IMR-90 (cell line): ENCODE measurements around the gene COL4A2. TPM values are rescaled to one million over a fixed set of nuclear protein-coding genes. Genes with fewer than 3 reads are reported as not detected.

ENCODE experiments used
- ATAC-seq: fragments of 200-7000 bp; cut with Tn5 transposase; 2 replicates; pipeline ENCODE4 v1.9.1; 2020; ENCODE audit warnings: low read depth, mild to moderate bottlenecking, moderate library complexity
- BruUV-seq: library from RNA; stranded (reverse); fragments of 400-500 nt; replicated peaks from 2 replicates; lab custom pipeline; 2021; lab: Mats Ljungman, UMichigan
- CTCF ChIA-PET: fragments of 300-600 bp; formaldehyde crosslinking; extraction: SDS; loops from one replicate; lab custom pipeline; 2021; ENCODE audit warnings: antibody characterized with exemption; lab: Yijun Ruan, JAX
- POLR2A ChIA-PET: fragments of 300-600 bp; sonication (Branson Sonifier 250); formaldehyde crosslinking; loops from one replicate; lab custom pipeline; 2022; ENCODE audit warnings: antibody characterized with exemption; ENCODE audit not compliant: unreplicated experiment; lab: Charles Lee
- DNase-seq: peaks from one replicate; pipeline ENCODE4 v3.0.0; 2013
- H2AFZ ChIP-seq: replicated peaks from 2 replicates; pipeline ENCODE3; 2013; ENCODE audit warnings: low read length, mild to moderate bottlenecking; ENCODE audit not compliant: poor library complexity
- H2AK5ac ChIP-seq: 2 replicates; pipeline ENCODE4 v1.6.1; 2013; ENCODE audit warnings: low read depth, low read length, inconsistent platforms
- H2AK9ac ChIP-seq: replicated peaks from 2 replicates; pipeline ENCODE3; 2013; ENCODE audit warnings: mild to moderate bottlenecking, low read depth, low read length, moderate library complexity; ENCODE audit not compliant: poor library complexity
- H2BK120ac ChIP-seq: 2 replicates; pipeline ENCODE4 v1.6.1; 2013; ENCODE audit warnings: low read depth, low read length, inconsistent platforms
- H2BK15ac ChIP-seq: 3 replicates; pipeline ENCODE4 v1.6.1; 2013; ENCODE audit warnings: low read depth, low read length, inconsistent platforms
- H2BK20ac ChIP-seq: 2 replicates; pipeline ENCODE4 v1.6.1; 2013; ENCODE audit warnings: low read depth, mild to moderate bottlenecking, inconsistent platforms, low read length, moderate library complexity
- H2BK5ac ChIP-seq: 2 replicates; pipeline ENCODE4 v1.6.1; 2013; ENCODE audit warnings: mild to moderate bottlenecking, low read depth, low read length, inconsistent platforms; ENCODE audit not compliant: poor library complexity, severe bottlenecking
- H3K14ac ChIP-seq: replicated peaks from 2 replicates; pipeline ENCODE4 v1.6.1; 2013; ENCODE audit warnings: low read depth, low read length, inconsistent platforms
- H3K18ac ChIP-seq: 2 replicates; pipeline ENCODE4 v1.6.1; 2013; ENCODE audit warnings: low read depth, low read length, control low read depth
- H3K23ac ChIP-seq: 2 replicates; pipeline ENCODE4 v1.6.1; 2013; ENCODE audit warnings: low read depth, low read length, inconsistent platforms
- H3K27ac ChIP-seq: 2 replicates; pipeline ENCODE4 v1.5.1; 2013; ENCODE audit warnings: mild to moderate bottlenecking, control low read depth, low read length; ENCODE audit not compliant: insufficient read depth
- H3K27me3 ChIP-seq: 2 replicates; pipeline ENCODE4 v1.6.1; 2013; ENCODE audit warnings: low read length; ENCODE audit not compliant: control insufficient read depth, insufficient read depth
- H3K36me3 ChIP-seq: 2 replicates; pipeline ENCODE4 v1.6.1; 2013; ENCODE audit warnings: low read length, mixed read lengths; ENCODE audit not compliant: control insufficient read depth, insufficient read depth
- H3K4ac ChIP-seq: 2 replicates; pipeline ENCODE4 v1.6.1; 2013; ENCODE audit warnings: low read depth, low read length, inconsistent platforms
- H3K4me1 ChIP-seq: 2 replicates; pipeline ENCODE4 v1.6.1; 2013; ENCODE audit warnings: low read length, mixed read lengths; ENCODE audit not compliant: control insufficient read depth, insufficient read depth
- H3K4me2 ChIP-seq: 2 replicates; pipeline ENCODE4 v1.6.1; 2013; ENCODE audit warnings: low read depth, mild to moderate bottlenecking, control low read depth, low read length, moderate library complexity
- H3K4me3 ChIP-seq: 2 replicates; pipeline ENCODE4 v1.5.1; 2013; ENCODE audit warnings: low read depth, mild to moderate bottlenecking, control low read depth, low read length, moderate library complexity; ENCODE audit not compliant: insufficient read depth
- H3K56ac ChIP-seq: 2 replicates; pipeline ENCODE4 v1.6.1; 2013; ENCODE audit warnings: low read length, inconsistent platforms; ENCODE audit not compliant: insufficient read depth; ENCODE audit errors: extremely low read depth
- H3K79me1 ChIP-seq, 2 experiments: 2 replicates each; pipeline ENCODE4 v1.6.1; 2013; ENCODE audit warnings: low read length in 2 of 2, inconsistent platforms in 1 of 2, low read depth in 1 of 2
- H3K9ac ChIP-seq: 2 replicates; pipeline ENCODE4 v1.6.1; 2013; ENCODE audit warnings: low read depth, low read length, control low read depth
- H3K9me1 ChIP-seq: 2 replicates; pipeline ENCODE4 v1.6.1; 2013; ENCODE audit warnings: low read length, inconsistent platforms; ENCODE audit not compliant: insufficient read depth
- H3K9me3 ChIP-seq: 2 replicates; pipeline ENCODE4 v1.6.1; 2013; ENCODE audit warnings: low read length; ENCODE audit not compliant: control insufficient read depth, insufficient read depth
- H4K20me1 ChIP-seq: 2 replicates; pipeline ENCODE4 v1.6.1; 2013; ENCODE audit warnings: low read length, inconsistent platforms; ENCODE audit not compliant: insufficient read depth
- H4K5ac ChIP-seq: 2 replicates; pipeline ENCODE4 v1.6.1; 2013; ENCODE audit warnings: mild to moderate bottlenecking, low read depth, low read length, control low read depth
- H4K8ac ChIP-seq, 2 experiments: 2 replicates each; pipeline ENCODE4 v1.6.1; 2013; ENCODE audit warnings: low read depth in 2 of 2, low read length in 2 of 2, control low read depth in 1 of 2, inconsistent platforms in 1 of 2
- H4K91ac ChIP-seq: 2 replicates; pipeline ENCODE4 v1.6.1; 2013; ENCODE audit warnings: low read depth, low read length, inconsistent platforms; ENCODE audit not compliant: insufficient read depth
- CEBPB ChIP-seq: IDR thresholded peaks from 2 replicates; pipeline ENCODE4 v1.6.1; 2012; ENCODE audit warnings: low read depth, low read length, improper control_type of control experiment
- CHD1 ChIP-seq: IDR thresholded peaks from 2 replicates; pipeline ENCODE4 v1.6.1; 2012; ENCODE audit warnings: low read depth, low read length, improper control_type of control experiment
- FOS ChIP-seq: fragments of 150-350 bp; IDR thresholded peaks from 2 replicates; pipeline ENCODE4 v1.6.1; 2016; ENCODE audit warnings: low read depth, low read length
- MAFK ChIP-seq: IDR thresholded peaks from 2 replicates; pipeline ENCODE4 v1.6.1; 2012; ENCODE audit warnings: low read depth, low read length, improper control_type of control experiment
- MAZ ChIP-seq: IDR thresholded peaks from 2 replicates; pipeline ENCODE4 v1.6.1; 2012; ENCODE audit warnings: low read depth, mild to moderate bottlenecking, low read length, improper control_type of control experiment, moderate library complexity, borderline replicate concordance
- MXI1 ChIP-seq: IDR thresholded peaks from 2 replicates; pipeline ENCODE4 v1.6.1; 2012; ENCODE audit warnings: low read depth, mild to moderate bottlenecking, low read length, moderate library complexity, borderline replicate concordance
- WGBS, 2 experiments: methylation state at CpG; one replicate each; pipeline versions ENCODE4 v1.1.5 to v1.1.7; 2013; ENCODE audit warnings: missing lambda C conversion rate in 2 of 2; ENCODE audit not compliant: insufficient read length in 1 of 2; ENCODE audit errors: extremely low coverage in 2 of 2; 5-methylcytosine and 5-hydroxymethylcytosine counted together
- dilution Hi-C: fragments of 300-500 bp; cut with HindIII; formaldehyde crosslinking; loops from one replicate; pipeline ENCODE4 v1.14.3; 2018; ENCODE audit warnings: low sequenced_read_pairs; ENCODE audit not compliant: unreplicated experiment
- in situ Hi-C: fragments of 300-500 bp; cut with MboI; formaldehyde crosslinking; loops from 3 replicates; pipeline ENCODE4 v1.14.3; 2019; ENCODE audit warnings: low sequenced_read_pairs, inconsistent platforms, mixed read lengths
- intact Hi-C: fragments of 100-400 bp; cut with micrococcal nuclease; formaldehyde crosslinking; loops from 2 replicates; pipeline ENCODE4 v1.10.0; 2022
- polyA plus RNA-seq, 3 experiments: library from polyadenylated mRNA; depleted of rRNA; stranded (reverse); fragments of >200 nt; gene quantifications; 2 replicates each; pipeline ENCODE4 v1.2.3, GENCODE V29; 2012; ENCODE audit warnings: low replicate concordance in 1 of 3
- total RNA-seq: library from RNA; depleted of rRNA; stranded (reverse); fragments of >200 nt; gene quantifications from 2 replicates; pipeline ENCODE4 v1.2.3, GENCODE V29; 2012
- TF ChIP-seq, protein P1 (sequence below): fragments of 150-350 bp; IDR thresholded peaks from 2 replicates; pipeline ENCODE4 v1.6.1; 2017; ENCODE audit warnings: mild to moderate bottlenecking, antibody characterized with exemption, low read length, low read depth

The COL4A2 gene
- total and polyA plus RNA-seq, 2 of the 4 experiments (the other 2 are of a cell fraction): 90.7 to 457 TPM

DNA sequence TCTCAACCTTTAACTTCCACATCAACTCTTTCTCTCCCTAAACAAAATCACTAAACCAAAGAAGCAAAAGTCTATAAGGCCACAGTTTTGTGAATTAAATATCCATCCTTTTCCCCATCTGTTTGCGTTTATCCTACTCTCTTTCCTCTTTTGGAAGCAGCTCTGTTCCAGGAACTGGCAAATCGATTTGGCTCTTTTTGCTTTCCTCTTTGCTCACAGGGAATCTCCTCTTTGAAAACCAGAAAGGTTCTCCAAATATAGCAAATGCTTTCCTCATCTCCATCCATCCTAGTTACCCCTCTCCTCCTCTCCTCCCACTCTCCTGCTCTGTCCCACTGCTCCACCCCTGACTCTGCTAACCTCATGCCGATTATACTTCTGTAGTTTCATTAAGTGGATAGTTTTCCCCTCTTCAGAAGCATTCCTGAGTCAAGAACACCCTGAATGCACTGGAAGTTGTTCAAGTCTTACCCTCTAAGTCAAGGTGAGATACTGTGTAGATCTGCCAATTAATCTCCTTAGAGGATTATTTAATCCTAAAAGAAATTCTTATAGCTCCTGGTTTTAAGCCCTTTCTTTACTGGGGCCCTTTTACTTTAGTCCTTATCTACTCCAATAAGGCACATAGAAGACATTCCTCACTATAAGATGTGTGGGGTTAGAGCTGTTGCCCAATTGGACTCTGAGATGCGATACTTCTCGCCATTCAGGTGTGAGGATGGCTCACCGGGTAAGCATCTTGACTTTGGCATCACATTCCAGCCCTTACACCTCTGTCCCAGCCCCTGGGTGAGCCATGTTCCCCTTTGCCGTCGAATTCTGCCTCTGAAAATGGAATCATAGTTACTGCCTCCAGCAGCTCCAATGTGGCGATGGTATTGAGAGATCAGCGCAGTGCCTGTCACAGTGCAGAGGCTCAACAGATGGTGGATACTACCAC is 67.6 kb downstream of the COL4A2 start:
- BruUV-seq: no TSS peak
- Histone ChIP-seq H2BK5ac (peak overlapping the region; percentile 30), H3K27me3 (no peaks in the 10 kb centered on the region), H3K36me3 (peaks cover 11% of the 10 kb centered on the region), H3K4ac (peak overlapping the region; percentile 31), H2BK20ac (no peak overlapping the region), H3K9ac (no peak overlapping the region), H3K18ac (no peak overlapping the region), H2AK5ac (peak overlapping the region; percentile 35; the same call in 1 of the 2 replicates), H2AK9ac (no peak overlapping the region), H3K56ac (no peak overlapping the region), H3K4me1 (peaks cover 23% of the 10 kb centered on the region), H3K14ac (peak overlapping the region; percentile 50; the same call in 1 of the 2 replicates), H4K8ac (no peak overlapping the region), H3K4me2 (no peak overlapping the region), H4K20me1 (peaks cover 22% of the 10 kb centered on the region; the same call in 1 of the 2 replicates), H2AFZ (no peak overlapping the region), H3K23ac (peak overlapping the region; percentile 31), H2BK120ac (no peak overlapping the region), H2BK15ac (no peak overlapping the region; the same call in 2 of the 3 replicates), H3K4me3 (no peak overlapping the region), H3K9me1 (peaks cover 28% of the 10 kb centered on the region), H4K91ac (no peak overlapping the region), H3K9me3 (no peaks in the 10 kb centered on the region), H3K27ac (no peak overlapping the region), H3K79me1 (peaks cover 47 to 89% of the 10 kb centered on the region in 2 experiments), H4K5ac (no peak overlapping the region)
- intact Hi-C loops: no loop called here
- ChIA-PET CTCF (no interaction called here), POLR2A (no interaction called here)
- TF ChIP-seq FOS (no peak), MAFK (no peak), MXI1 (no peak), CEBPB (no peak), CHD1 (no peak), MAZ (no peak)
- TF ChIP-seq, protein P1, sequence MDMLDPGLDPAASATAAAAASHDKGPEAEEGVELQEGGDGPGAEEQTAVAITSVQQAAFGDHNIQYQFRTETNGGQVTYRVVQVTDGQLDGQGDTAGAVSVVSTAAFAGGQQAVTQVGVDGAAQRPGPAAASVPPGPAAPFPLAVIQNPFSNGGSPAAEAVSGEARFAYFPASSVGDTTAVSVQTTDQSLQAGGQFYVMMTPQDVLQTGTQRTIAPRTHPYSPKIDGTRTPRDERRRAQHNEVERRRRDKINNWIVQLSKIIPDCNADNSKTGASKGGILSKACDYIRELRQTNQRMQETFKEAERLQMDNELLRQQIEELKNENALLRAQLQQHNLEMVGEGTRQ: no peak
- ATAC-seq (no peak), DNase-seq (no peak)
- WGBS, 2 experiments: 93% methylated on average over 6 of the region's 10 CpGs; no CpG with 5 or more reads in 1 of the 2 experiments
- dilution Hi-C loops: no loop called here
- in situ Hi-C loops: no loop called here
